ENCODE data around the gene SPRR4.

The SPRR4 gene

GRCh38 chr1:152977614-152978013 lies 7.2 kb downstream of the SPRR4 start:
- Histone ChIP-seq H3K4me2 (ENCODE audit: low read length) (no peak overlapping the region), H3K27me3 (ENCODE audit: insufficient read depth, low read length) (no peaks in the 10 kb centered on the region), H3K9ac (ENCODE audit: low read length) (no peak overlapping the region), H3K9me3 (ENCODE audit: low read length) (no peaks in the 10 kb centered on the region), H3K4me3 (ENCODE audit: low read depth, low read length, poor library complexity, severe bottlenecking) (no peak overlapping the region), H3K9me2 (ENCODE audit: low read depth, low read length) (no peaks in the 10 kb centered on the region), H3K36me3 (ENCODE audit: insufficient read depth, low read length) (no peaks in the 10 kb centered on the region), H4K20me1 (ENCODE audit: insufficient read depth, low read length) (no peaks in the 10 kb centered on the region), H3K27ac (ENCODE audit: low read depth, low read length, poor library complexity, severe bottlenecking) (no peak overlapping the region), H3F3A (ENCODE audit: insufficient read depth, low read length) (no peaks in the 10 kb centered on the region), H3K79me2 (ENCODE audit: insufficient read depth, low read length) (no peaks in the 10 kb centered on the region), H3K4me1 (ENCODE audit: insufficient read depth, low read length, severe bottlenecking) (no peaks in the 10 kb centered on the region), H2AFZ (ENCODE audit: low read length) (no peak overlapping the region)
- TF ChIP-seq CTCF (IDR thresholded peaks at IDR 0.05; ENCODE audit: low read length) (no peak), EZH2 (IDR thresholded peaks at IDR 0.05; ENCODE audit: borderline replicate concordance, low read length) (no peak)

- Histone ChIP-seq H3F3A (ENCODE audit: insufficient read depth, low read length) (no peaks in the 10 kb centered on the region), H3K79me2 (ENCODE audit: insufficient read depth, low read length) (no peaks in the 10 kb centered on the region), H3K4me1 (ENCODE audit: insufficient read depth, low read length, severe bottlenecking) (no peaks in the 10 kb centered on the region), H3K4me3 (ENCODE audit: low read depth, low read length, poor library complexity, severe bottlenecking) (no peak overlapping the region), H3K36me3 (ENCODE audit: insufficient read depth, low read length) (no peaks in the 10 kb centered on the region), H3K27ac (ENCODE audit: low read depth, low read length, poor library complexity, severe bottlenecking) (no peak overlapping the region), H4K20me1 (ENCODE audit: insufficient read depth, low read length) (no peaks in the 10 kb centered on the region), H3K9me3 (ENCODE audit: low read length) (no peaks in the 10 kb centered on the region), H2AFZ (ENCODE audit: low read length) (no peak overlapping the region), H3K27me3 (ENCODE audit: insufficient read depth, low read length) (no peaks in the 10 kb centered on the region), H3K9me2 (ENCODE audit: low read depth, low read length) (no peaks in the 10 kb centered on the region), H3K4me2 (ENCODE audit: low read length) (no peak overlapping the region), H3K9ac (ENCODE audit: low read length) (no peak overlapping the region)
- no peak for TF ChIP-seq CTCF (IDR thresholded peaks at IDR 0.05; ENCODE audit: low read length)
Observed at GRCh38 chr1:152980676-152981075, 10.2 kb downstream of the SPRR4 start.

DNA sequence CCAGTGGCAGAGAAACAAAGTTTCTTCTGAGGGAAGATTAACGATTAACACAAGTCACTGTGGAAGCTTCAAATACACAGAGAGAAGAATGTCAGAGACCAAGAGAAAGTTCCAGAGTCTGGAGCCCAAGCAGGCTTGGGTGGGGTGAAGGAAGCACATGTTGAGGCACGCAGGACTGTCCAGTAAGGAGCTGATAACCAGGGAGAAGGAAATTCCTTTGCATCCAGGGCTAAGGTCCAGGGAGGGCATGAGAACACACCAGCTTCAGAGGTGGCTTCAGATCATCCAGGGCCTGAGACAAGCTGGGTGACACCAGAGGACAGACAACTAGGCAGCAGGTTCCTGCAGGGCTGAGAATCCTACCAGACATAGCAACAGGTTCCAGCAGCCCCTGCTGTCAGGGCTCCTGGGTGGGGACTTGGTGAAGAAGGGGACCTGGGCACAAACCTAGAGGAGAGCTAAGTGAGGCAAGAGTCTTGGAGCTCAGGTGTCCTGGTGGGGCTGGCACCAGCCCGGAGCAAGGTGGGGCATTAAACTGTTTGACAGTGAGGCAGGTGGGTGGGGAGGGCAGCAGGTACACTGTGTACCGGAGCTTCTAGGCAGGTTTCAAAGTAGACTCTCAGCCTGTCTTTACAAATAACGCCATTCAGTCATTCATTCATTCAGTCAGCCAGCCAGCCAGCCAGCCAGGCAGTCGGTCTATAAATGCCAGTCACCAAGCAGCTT lies 10.9 kb downstream of the SPRR4 start:
- no peaks in the 10 kb centered on the region for H3K36me3 ChIP-seq (ENCODE audit: insufficient read depth, low read length)
- H3K4me3 ChIP-seq (ENCODE audit: low read depth, low read length, poor library complexity, severe bottlenecking) = no peak overlapping the region
- no peak overlapping the region for H3K4me2 ChIP-seq (ENCODE audit: low read length)
- no peaks in the 10 kb centered on the region for H4K20me1 ChIP-seq (ENCODE audit: insufficient read depth, low read length)
- no peaks in the 10 kb centered on the region for H3K9me3 ChIP-seq (ENCODE audit: low read length)
- TF ChIP-seq EZH2 (IDR thresholded peaks at IDR 0.05; ENCODE audit: borderline replicate concordance, low read length) (no peak), CTCF (IDR thresholded peaks at IDR 0.05; ENCODE audit: low read length) (no peak)
- H3F3A ChIP-seq (ENCODE audit: insufficient read depth, low read length) = no peaks in the 10 kb centered on the region
- H3K79me2 ChIP-seq (ENCODE audit: insufficient read depth, low read length) = no peaks in the 10 kb centered on the region
- H2AFZ ChIP-seq (ENCODE audit: low read length) = no peak overlapping the region
- H3K9me2 ChIP-seq (ENCODE audit: low read depth, low read length) = no peaks in the 10 kb centered on the region
- H3K27ac ChIP-seq (ENCODE audit: low read depth, low read length, poor library complexity, severe bottlenecking) = no peak overlapping the region
- no peak overlapping the region for H3K9ac ChIP-seq (ENCODE audit: low read length)
- no peaks in the 10 kb centered on the region for H3K27me3 ChIP-seq (ENCODE audit: insufficient read depth, low read length)
- no peaks in the 10 kb centered on the region for H3K4me1 ChIP-seq (ENCODE audit: insufficient read depth, low read length, severe bottlenecking)

Data from OCI-LY1 (cell line).